Epithelial cell of proximal tubule (primary cell): Measurements from ENCODE around the gene FAM240A. TPM values are rescaled to one million over a fixed set of nuclear protein-coding genes. Genes with fewer than 3 reads are reported as not detected.
A peak's percentile ranks its signal among the peaks of the same experiment; 100 is the strongest.

ENCODE experiments used
- DNase-seq: peaks from one replicate; pipeline ENCODE4 v3.0.0-alpha.2; 2011; ENCODE audit warnings: low read depth
- H3K4me3 ChIP-seq: 2 replicates; pipeline ENCODE4 v1.5.1; 2011; ENCODE audit warnings: low read depth, mild to moderate bottlenecking, low read length
- total RNA-seq: library from RNA; depleted of rRNA; stranded (reverse); fragments of >200 nt; gene quantifications from 2 replicates; pipeline ENCODE4 v1.2.3, GENCODE V29; 2015
- TF ChIP-seq, protein P1 (sequence below): conservative IDR thresholded peaks from 2 replicates; pipeline ENCODE4 v1.5.1; 2012; ENCODE audit warnings: low read depth, mild to moderate bottlenecking, low read length

FAM240A gene
- total RNA-seq, 1 donor from 2014 or later: not detected

- H3K4me3 ChIP-seq: no peak overlapping the region
- TF ChIP-seq, protein P1, sequence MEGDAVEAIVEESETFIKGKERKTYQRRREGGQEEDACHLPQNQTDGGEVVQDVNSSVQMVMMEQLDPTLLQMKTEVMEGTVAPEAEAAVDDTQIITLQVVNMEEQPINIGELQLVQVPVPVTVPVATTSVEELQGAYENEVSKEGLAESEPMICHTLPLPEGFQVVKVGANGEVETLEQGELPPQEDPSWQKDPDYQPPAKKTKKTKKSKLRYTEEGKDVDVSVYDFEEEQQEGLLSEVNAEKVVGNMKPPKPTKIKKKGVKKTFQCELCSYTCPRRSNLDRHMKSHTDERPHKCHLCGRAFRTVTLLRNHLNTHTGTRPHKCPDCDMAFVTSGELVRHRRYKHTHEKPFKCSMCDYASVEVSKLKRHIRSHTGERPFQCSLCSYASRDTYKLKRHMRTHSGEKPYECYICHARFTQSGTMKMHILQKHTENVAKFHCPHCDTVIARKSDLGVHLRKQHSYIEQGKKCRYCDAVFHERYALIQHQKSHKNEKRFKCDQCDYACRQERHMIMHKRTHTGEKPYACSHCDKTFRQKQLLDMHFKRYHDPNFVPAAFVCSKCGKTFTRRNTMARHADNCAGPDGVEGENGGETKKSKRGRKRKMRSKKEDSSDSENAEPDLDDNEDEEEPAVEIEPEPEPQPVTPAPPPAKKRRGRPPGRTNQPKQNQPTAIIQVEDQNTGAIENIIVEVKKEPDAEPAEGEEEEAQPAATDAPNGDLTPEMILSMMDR: no peak
- no peak for DNase-seq
These were observed 58.6 kb downstream of the FAM240A start for GRCh38 chr3:46670891-46671427.

DNA sequence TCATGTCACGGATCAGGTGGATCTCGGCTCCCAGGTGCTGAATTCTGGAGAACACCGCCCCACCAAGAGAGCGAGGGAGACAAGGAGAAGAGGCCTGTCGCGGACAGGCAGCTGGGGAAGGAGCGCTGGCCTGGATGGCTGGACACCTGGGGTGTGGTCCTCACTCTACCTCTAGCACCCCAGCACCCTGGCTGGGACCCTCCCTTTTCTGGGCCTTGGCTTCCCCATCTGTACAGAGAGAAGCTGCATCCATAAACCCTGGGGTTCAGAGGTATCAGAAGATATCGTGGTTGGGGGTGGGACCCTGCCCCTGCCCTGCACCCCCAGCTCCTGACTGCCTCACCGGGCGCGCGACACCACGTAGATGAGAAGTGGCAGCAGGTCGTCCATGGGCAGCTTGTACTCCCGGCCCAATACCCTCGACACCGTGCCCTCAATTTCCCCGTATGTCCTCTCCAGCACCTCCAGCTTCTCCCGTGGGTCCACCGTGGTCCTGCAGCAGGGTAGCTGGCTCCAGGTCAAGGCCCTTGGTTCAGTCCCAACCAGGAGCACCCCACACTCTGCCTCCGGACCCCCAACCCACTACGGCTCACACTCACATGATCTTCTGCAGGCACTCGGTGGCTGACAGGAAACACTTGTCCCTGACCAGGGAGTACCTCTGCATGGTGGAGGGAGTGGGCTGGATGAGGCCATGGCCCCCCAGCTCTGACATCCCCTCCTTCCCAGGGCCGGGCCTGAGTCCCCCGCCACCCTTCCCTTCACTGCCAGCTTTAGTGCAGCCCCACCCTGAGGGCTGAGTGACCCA lies 59.4 kb downstream of the FAM240A start:
- no peak overlapping the region for H3K4me3 ChIP-seq
- TF ChIP-seq, protein P1: no peak
- no peak for DNase-seq

GRCh38 chr3:46672349-46672695 lies 60.0 kb downstream of the FAM240A start:
- no peak for DNase-seq
- H3K4me3 ChIP-seq: no peak overlapping the region
- TF ChIP-seq, protein P1: no peak

DNA sequence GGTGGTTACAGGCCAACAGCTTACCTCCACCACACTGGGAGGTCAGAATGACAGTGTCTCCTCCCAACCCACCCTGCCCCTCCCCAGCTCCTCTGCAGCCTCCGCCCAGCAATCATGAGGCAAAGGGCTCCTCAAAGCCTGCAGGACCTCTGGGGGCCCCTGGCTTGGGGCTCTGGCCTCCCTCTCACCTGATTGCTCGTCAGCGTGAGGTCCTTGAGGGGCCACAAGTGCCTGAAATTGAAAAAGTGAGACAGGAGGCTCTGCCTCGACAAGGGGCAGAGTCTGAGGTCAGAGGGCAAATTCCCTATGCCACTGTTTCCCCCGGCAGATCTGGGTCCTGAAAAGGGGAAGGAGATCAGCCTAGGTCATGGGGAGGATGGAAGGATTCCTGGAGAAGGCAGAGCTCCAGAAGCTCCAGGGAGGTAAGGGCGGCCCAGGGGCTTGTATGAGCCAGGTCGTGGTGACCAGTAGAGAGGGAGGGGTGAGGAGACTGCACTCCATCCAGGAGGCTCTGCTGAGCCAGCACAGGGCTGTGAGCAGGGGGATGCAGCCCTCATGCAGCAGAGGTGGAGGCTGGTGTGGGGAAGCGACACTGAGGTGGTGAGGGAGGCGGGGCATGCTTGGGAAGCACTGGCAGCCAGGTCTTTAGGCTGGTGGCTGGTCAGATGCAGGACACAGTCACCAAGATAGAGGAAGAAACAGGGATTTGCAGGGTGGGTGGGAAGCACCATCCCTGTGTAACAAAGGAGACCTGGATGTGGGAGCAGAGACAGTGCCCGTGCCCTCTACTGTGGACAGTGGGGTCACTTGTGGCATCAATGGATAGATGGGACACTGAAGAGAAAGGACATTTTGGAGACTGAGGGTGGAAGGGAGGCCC lies 61.1 kb downstream of the FAM240A start:
- no peak overlapping the region for H3K4me3 ChIP-seq
- TF ChIP-seq, protein P1: no peak
- DNase-seq: no peak

DNA sequence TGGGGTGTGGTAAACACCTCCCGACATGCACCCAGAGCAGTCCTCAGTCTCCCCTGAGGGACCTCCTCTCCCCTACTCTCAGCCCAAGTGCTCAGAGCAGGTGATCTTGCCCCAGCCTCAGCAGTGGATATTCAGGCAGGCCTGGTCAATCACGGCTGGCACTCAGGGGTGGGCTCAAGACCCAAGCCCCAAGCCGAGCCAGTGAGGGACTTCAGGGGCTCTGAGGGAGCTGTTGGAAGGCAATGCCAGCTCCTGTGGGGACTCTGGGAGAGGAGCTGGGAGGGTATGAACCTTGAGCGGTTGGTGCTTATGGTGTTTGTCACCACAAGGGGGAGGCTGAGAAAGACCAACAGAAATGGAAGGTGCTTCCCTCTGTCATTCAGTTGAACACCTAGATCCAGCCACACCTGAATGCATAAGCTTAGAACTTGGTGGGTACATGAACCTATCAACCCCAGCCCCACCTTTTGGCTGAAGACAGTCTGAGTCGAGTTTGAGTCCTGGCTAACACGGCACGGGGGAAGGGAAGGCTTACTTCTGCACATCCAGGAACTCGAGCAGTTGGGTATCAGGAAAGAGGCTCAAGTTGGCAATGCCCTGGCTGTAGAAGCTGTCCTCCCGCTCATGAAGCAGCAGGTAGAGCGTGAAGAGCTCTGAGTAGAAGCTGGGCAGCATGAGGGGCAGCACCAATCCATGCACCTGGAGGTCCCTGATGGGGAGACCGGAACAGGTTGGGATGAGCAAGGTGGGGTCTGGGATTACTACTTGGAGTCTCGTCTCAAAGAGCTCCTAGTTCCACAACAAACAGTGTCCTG lies 61.9 kb downstream of the FAM240A start:
- H3K4me3 ChIP-seq: no peak overlapping the region
- TF ChIP-seq, protein P1: peak; percentile 32
- DNase-seq: no peak

GRCh38 chr3:46675426-46675825 lies 63.1 kb downstream of the FAM240A start:
- H3K4me3 ChIP-seq: no peak overlapping the region
- DNase-seq: no peak

More at GRCh38 chr3:46675426-46675825, 63.1 kb downstream of the FAM240A start:
- TF ChIP-seq, protein P1: no peak

Other genes with a start within 250 kb of the FAM240A start
- gene CCR5, start 241.6 kb upstream of the FAM240A start, total RNA-seq: not detected in 2 replicates
- gene CCRL2, start 205.3 kb upstream of the FAM240A start, total RNA-seq: not detected in 2 replicates
- not detected in 2 replicates for gene LTF, start 147.6 kb upstream of the FAM240A start, total RNA-seq
- gene RTP3, start 114.5 kb upstream of the FAM240A start, total RNA-seq: not detected in 2 replicates
- not detected in 2 replicates for gene LRRC2, start 46.2 kb upstream of the FAM240A start, total RNA-seq
- 9.0 and 17.8 TPM in 2 replicates for gene ALS2CL, start 81.2 kb downstream of the FAM240A start, total RNA-seq
- not detected in 2 replicates for gene TMIE, start 88.9 kb downstream of the FAM240A start, total RNA-seq
- not detected in 2 replicates for gene PRSS50, start 105.3 kb downstream of the FAM240A start, total RNA-seq